GM12878 (cell line): ENCODE measurements around the gene FHOD3.

Source experiments
- HCFC1 ChIP-seq: fragments of 150-350 bp; IDR thresholded peaks from 2 replicates; pipeline ENCODE4 v1.6.1; 2014; ENCODE audit warnings: low read length
- MXI1 ChIP-seq: fragments of 150-350 bp; IDR thresholded peaks from 2 replicates; pipeline ENCODE4 v1.6.1; 2011; ENCODE audit warnings: low read depth, mild to moderate bottlenecking, inconsistent platforms, low read length, improper control_type of control experiment
- POLR2A ChIP-seq: IDR thresholded peaks from 2 replicates; pipeline ENCODE4 v1.6.1; 2011; ENCODE audit warnings: low read depth, mild to moderate bottlenecking, low read length
- TAF1 ChIP-seq: IDR thresholded peaks from 2 replicates; pipeline ENCODE4 v1.6.1; 2011; ENCODE audit warnings: mild to moderate bottlenecking, low read depth, low read length, borderline replicate concordance
- TF ChIP-seq, protein P1 (sequence below), 3 experiments: IDR thresholded peaks in 2 of 3; conservative IDR thresholded peaks in 1 of 3; 2 replicates each; pipeline ENCODE4 v1.5.1; 2011; ENCODE audit warnings: low read depth in 3 of 3, low read length in 3 of 3, mild to moderate bottlenecking in 3 of 3, control low read depth in 2 of 3, moderate library complexity in 2 of 3, inconsistent platforms in 1 of 3, mixed read lengths in 1 of 3; ENCODE audit not compliant: control insufficient read depth in 2 of 3, insufficient read depth in 1 of 3; ENCODE audit errors: extremely low read depth in 1 of 3

GRCh38 chr18:36732264-36732663 lies 434.8 kb downstream of the FHOD3 start:
- TF ChIP-seq POLR2A (no peak), MXI1 (no peak), HCFC1 (no peak), TAF1 (no peak)
- TF ChIP-seq, protein P1, sequence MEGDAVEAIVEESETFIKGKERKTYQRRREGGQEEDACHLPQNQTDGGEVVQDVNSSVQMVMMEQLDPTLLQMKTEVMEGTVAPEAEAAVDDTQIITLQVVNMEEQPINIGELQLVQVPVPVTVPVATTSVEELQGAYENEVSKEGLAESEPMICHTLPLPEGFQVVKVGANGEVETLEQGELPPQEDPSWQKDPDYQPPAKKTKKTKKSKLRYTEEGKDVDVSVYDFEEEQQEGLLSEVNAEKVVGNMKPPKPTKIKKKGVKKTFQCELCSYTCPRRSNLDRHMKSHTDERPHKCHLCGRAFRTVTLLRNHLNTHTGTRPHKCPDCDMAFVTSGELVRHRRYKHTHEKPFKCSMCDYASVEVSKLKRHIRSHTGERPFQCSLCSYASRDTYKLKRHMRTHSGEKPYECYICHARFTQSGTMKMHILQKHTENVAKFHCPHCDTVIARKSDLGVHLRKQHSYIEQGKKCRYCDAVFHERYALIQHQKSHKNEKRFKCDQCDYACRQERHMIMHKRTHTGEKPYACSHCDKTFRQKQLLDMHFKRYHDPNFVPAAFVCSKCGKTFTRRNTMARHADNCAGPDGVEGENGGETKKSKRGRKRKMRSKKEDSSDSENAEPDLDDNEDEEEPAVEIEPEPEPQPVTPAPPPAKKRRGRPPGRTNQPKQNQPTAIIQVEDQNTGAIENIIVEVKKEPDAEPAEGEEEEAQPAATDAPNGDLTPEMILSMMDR (IDR thresholded peaks at IDR 0.05 in 2 of 3, conservative IDR thresholded peaks at IDR 0.05 in 1 of 3; ENCODE audit: control insufficient read depth in 2 of 3, extremely low read depth in 1 of 3, insufficient read depth in 1 of 3, low read depth in 3 of 3, low read length in 3 of 3), result no peak
